ENCODE results near the gene APBA3.
"Not testable (repeated sequence)": the region's sequence is repeated elsewhere in the genome, so short reads cannot be mapped to it uniquely, and the experiment has no call there.

The APBA3 gene

GRCh38 chr19:3770136-3770999 is 8.9 kb upstream of the APBA3 start:
- no peak for DNase-seq

GRCh38 chr19:3769494-3769893 is 8.0 kb upstream of the APBA3 start:
- no peak for DNase-seq

GRCh38 chr19:3768748-3769099 is 7.2 kb upstream of the APBA3 start:
- DNase-seq, result no peak

GRCh38 chr19:3768015-3768747 is 6.7 kb upstream of the APBA3 start:
- no peak for DNase-seq

- DNase-seq, result no peak
These were observed 5.6 kb upstream of the APBA3 start for GRCh38 chr19:3767050-3767449.

GRCh38 chr19:3766520-3766919 is 5.0 kb upstream of the APBA3 start:
- peak in 1 of 2 donors; percentile 19 for DNase-seq

GRCh38 chr19:3765757-3766156 is 4.3 kb upstream of the APBA3 start:
- not testable (repeated sequence) for DNase-seq

GRCh38 chr19:3765121-3765520 is 3.6 kb upstream of the APBA3 start:
- no peak for DNase-seq

- peak; percentile 99 for DNase-seq
These were observed 1.3 kb upstream of the APBA3 start, which contains the start of gene MRPL54 for GRCh38 chr19:3762501-3763459. TSS of gene MRPL54 (plus strand) at chr19:3762682. CDS start at chr19:3762701, 19 bp downstream.

- DNase-seq, result no peak
These were observed 610 bp upstream of the APBA3 start for GRCh38 chr19:3762130-3762473.

GRCh38 chr19:3760871-3761361 is 576 bp downstream of the APBA3 start:
- DNase-seq, result no peak

- DNase-seq, result no peak
These were observed 1.8 kb downstream of the APBA3 start for GRCh38 chr19:3759482-3760254.

- DNase-seq, result not testable (repeated sequence)
These were observed 3.2 kb downstream of the APBA3 start for GRCh38 chr19:3758297-3758696.

GRCh38 chr19:3757705-3758104 is 3.8 kb downstream of the APBA3 start:
- not testable (repeated sequence) for DNase-seq

GRCh38 chr19:3753631-3754410 is 7.7 kb downstream of the APBA3 start:
- DNase-seq, result no peak

- no peak for DNase-seq
These were observed 9.0 kb downstream of the APBA3 start for GRCh38 chr19:3752492-3752891.

- DNase-seq, result no peak
These were observed 10.3 kb downstream of the APBA3 start for GRCh38 chr19:3751236-3751635.

- no peak for DNase-seq
These were observed 11.3 kb downstream of the APBA3 start for GRCh38 chr19:3750211-3750610.

GRCh38 chr19:3748965-3749364 is 12.5 kb downstream of the APBA3 start:
- no peak for DNase-seq

- DNase-seq, result no peak
These were observed 15.0 kb downstream of the APBA3 start for GRCh38 chr19:3746371-3747056.
